ENCODE results near the gene FAM184B. TPM values are rescaled to one million over a fixed set of nuclear protein-coding genes. Genes with fewer than 3 reads are reported as not detected.

The FAM184B gene
- polyA plus RNA-seq, 1 experiment: 0.01 TPM

DNA sequence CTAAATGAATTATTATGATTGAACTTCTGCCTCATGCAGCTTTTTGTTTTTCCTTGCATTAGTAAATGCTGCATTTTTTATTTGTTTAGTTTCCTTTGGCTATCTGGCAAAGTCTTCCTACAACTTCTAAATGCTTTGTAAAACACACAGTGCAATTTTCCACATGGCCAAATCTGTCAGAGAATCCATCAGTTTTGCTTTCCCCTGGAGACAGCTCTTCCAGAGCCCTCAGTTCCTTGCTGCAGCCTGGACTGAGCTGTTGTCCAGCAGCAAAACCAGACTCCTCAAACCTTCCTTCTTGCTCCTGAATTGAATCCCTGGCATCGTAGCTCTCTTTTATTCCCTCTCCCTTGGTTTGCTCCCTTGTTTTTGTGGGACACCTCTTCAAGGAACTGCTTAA lies 124.3 kb downstream of the FAM184B start:
- Histone ChIP-seq H3K27me3 (ENCODE audit: control insufficient read depth, insufficient read depth, low read length) (no peaks in the 10 kb centered on the region), H3K36me3 (ENCODE audit: control insufficient read depth, insufficient read depth, low read length) (no peaks in the 10 kb centered on the region), H3K4me3 (ENCODE audit: low read depth, low read length) (no peak overlapping the region)
- no peak for TF ChIP-seq CTCF (IDR thresholded peaks at IDR 0.05; ENCODE audit: insufficient read depth, low read depth, low read length)
- ChIA-PET POLR2A (no interaction called here), CTCF (interaction anchor here (0.9 kb wide), 1 partner anchor 9 kb away, joined by 4 read pairs; no protein-coding TSS in a partner anchor)
- no peak for DNase-seq (ENCODE audit: low read depth)

GRCh38 chr4:17654701-17655100 lies 126.7 kb downstream of the FAM184B start:
- Histone ChIP-seq H3K36me3 (ENCODE audit: control insufficient read depth, insufficient read depth, low read length) (no peaks in the 10 kb centered on the region), H3K4me3 (ENCODE audit: low read depth, low read length) (no peak overlapping the region), H3K27me3 (ENCODE audit: control insufficient read depth, insufficient read depth, low read length) (no peaks in the 10 kb centered on the region)
- DNase-seq (ENCODE audit: low read depth): no peak
- POLR2A ChIA-PET: no interaction called here
- no peak for TF ChIP-seq CTCF (IDR thresholded peaks at IDR 0.05; ENCODE audit: insufficient read depth, low read depth, low read length)
- CTCF ChIA-PET: no interaction called here

DNA sequence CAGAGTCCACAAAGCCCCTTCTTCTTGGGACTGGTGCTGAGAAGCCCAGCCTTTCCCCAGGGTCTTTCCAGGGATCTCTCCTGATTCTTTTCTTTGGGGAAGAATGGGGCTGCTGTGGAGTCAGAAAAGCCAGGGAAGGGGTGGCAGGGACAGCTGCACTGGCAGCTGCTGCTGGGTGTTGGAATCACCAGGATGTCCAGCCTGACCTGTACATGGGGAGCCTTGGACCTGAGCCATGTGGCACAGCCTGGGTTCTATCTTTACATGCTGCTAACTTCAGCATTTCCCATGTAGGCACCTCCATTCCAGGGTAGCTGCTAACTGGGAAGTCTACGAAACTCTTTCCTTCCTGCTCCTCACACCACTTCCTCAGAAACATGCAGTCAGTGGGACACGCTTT lies 131.0 kb downstream of the FAM184B start:
- Histone ChIP-seq H3K4me3 (ENCODE audit: low read depth, low read length) (no peak overlapping the region), H3K27me3 (ENCODE audit: control insufficient read depth, insufficient read depth, low read length) (no peaks in the 10 kb centered on the region), H3K36me3 (ENCODE audit: control insufficient read depth, insufficient read depth, low read length) (no peaks in the 10 kb centered on the region)
- CTCF ChIA-PET: interaction anchor here (1.9 kb wide), 1 partner anchor 14 kb away, joined by 7 read pairs; no protein-coding TSS in a partner anchor
- DNase-seq (ENCODE audit: low read depth): no peak
- no peak for TF ChIP-seq CTCF (IDR thresholded peaks at IDR 0.05; ENCODE audit: insufficient read depth, low read depth, low read length)
- POLR2A ChIA-PET: no interaction called here

DNA sequence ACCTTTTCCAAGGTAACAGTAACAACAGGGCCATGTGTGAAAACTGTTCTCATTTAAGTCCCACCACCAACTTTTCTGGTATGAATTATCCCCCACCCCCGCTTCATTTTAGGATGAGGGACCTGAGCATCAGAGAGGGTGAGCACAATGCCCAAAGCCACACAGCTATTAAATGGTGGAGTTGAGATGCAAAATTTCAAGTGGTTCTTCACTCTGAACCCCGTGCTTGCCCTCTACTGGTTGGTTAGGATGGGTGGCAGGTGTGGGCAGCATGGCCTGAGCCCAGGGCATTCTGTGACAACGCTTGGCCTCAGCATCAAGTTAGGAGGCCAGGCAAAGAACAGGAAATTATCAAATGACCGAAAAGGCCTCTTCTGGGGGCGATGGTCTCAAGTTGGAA lies 133.5 kb downstream of the FAM184B start:
- POLR2A ChIA-PET: interaction anchor here (0.7 kb wide), 1 partner anchor 24 kb away, joined by 6 read pairs; no protein-coding TSS in a partner anchor
- Histone ChIP-seq H3K36me3 (ENCODE audit: control insufficient read depth, insufficient read depth, low read length) (no peaks in the 10 kb centered on the region), H3K27me3 (ENCODE audit: control insufficient read depth, insufficient read depth, low read length) (no peaks in the 10 kb centered on the region), H3K4me3 (ENCODE audit: low read depth, low read length) (no peak overlapping the region)
- no peak for DNase-seq (ENCODE audit: low read depth)
- CTCF ChIA-PET: interaction anchor here (0.7 to 1.4 kb wide), 2 partner anchors 9 to 56 kb away, joined by 4 read pairs; no protein-coding TSS in a partner anchor
- no peak for TF ChIP-seq CTCF (IDR thresholded peaks at IDR 0.05; ENCODE audit: insufficient read depth, low read depth, low read length)

- H3K36me3 ChIP-seq (ENCODE audit: control insufficient read depth, insufficient read depth, low read length): no peaks in the 10 kb centered on the region
- H3K4me3 ChIP-seq (ENCODE audit: low read depth, low read length): no peak overlapping the region
- H3K27me3 ChIP-seq (ENCODE audit: control insufficient read depth, insufficient read depth, low read length): no peaks in the 10 kb centered on the region; the same call in 1 of the 2 replicates
- CTCF ChIA-PET: interaction anchor here (0.6 to 1.4 kb wide), 5 partner anchors 10 to 945 kb away, joined by 3 to 4 read pairs (median 3); no protein-coding TSS in a partner anchor
- no peak for DNase-seq (ENCODE audit: low read depth)
- POLR2A ChIA-PET: no interaction called here
- no peak for TF ChIP-seq CTCF (IDR thresholded peaks at IDR 0.05; ENCODE audit: insufficient read depth, low read depth, low read length)
Observed at GRCh38 chr4:17647176-17647806, 134.1 kb downstream of the FAM184B start.

All from BJ (cell line).